HFF-Myc (cell line): ENCODE data around the gene KCNIP1.
"Not testable (repeated sequence)": the region's sequence is repeated elsewhere in the genome, so short reads cannot be mapped to it uniquely, and the experiment has no call there.

ENCODE experiments used
- DNase-seq: peaks from one replicate; pipeline ENCODE4 v3.0.0-alpha.2; 2011; ENCODE audit warnings: low read depth; ENCODE audit errors: extremely low read depth
- H3K4me3 ChIP-seq: replicated peaks from 2 replicates; pipeline ENCODE4 v1.5.1; 2011; ENCODE audit warnings: low read depth, mild to moderate bottlenecking, control low read depth, low read length
- CTCF ChIP-seq: IDR thresholded peaks from 2 replicates; pipeline ENCODE4 v1.5.1; 2012; ENCODE audit warnings: mild to moderate bottlenecking, low read depth, low read length, control low read depth; ENCODE audit errors: missing control alignments

The KCNIP1 gene

DNA sequence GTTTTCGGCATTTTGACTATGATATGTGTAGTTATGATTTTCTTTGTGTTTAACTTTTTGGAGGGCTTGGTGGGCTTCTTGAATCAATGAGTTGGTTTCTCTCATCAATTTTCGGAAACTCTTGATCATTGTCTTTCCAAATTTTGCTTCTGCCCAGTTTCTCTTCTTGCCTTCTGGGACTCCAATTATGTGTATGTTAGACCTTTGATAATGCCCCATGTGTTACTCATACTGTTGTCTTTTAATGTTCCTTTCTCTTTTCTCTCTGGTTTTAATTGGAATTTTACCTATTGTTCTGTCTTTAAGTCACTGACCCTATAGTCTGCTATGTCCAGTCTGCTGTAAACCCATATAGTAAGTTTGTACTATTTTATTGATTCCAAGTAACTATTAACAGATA lies 41.5 kb downstream of the KCNIP1 start:
- DNase-seq: no peak
- TF ChIP-seq CTCF: no peak
- H3K4me3 ChIP-seq: no peak overlapping the region

- DNase-seq: no peak
- no peak for TF ChIP-seq CTCF
- no peak overlapping the region for H3K4me3 ChIP-seq
Observed at GRCh38 chr5:170545811-170546210, 42.0 kb downstream of the KCNIP1 start.

- DNase-seq: no peak
- no peak overlapping the region for H3K4me3 ChIP-seq
- TF ChIP-seq CTCF: no peak
Observed at GRCh38 chr5:170546282-170546681, 42.5 kb downstream of the KCNIP1 start.

DNA sequence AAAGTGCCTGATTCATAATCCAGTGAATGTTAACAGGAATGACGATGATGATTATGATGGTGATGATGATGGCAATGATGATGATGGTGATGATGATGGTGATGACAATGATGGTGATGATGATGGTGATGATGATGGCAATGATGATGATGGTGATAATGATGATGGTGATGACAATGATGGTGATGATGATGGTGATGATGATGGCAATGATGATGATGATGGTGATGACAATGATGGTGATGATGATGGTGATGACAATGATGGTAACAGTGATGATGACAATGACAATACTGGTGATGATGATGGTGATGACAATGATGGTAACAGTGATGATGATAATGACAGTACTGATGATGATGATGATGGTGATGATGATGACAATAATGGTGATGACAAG lies 46.6 kb downstream of the KCNIP1 start:
- DNase-seq: not testable (repeated sequence)

DNA sequence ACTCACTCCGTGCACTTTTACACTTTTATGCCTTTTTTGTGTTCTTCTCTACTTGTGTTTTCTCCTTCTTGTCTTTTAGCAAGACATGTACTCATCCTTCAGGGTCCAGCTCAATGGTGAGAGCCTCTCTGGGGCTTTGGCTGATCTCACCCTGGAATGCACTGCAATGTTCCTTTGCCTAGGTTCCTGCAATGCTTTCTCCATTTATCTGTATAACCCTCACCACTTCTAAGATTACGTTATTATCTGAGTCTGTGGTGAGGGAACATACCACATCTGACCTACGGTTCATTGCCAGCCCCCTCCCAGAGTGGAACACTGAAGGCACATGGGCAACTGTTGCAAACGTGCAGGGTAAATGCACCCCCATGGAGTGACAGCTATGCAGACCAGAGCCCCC lies 47.3 kb downstream of the KCNIP1 start:
- no peak for TF ChIP-seq CTCF
- no peak overlapping the region for H3K4me3 ChIP-seq
- DNase-seq: no peak

More for the DNA sequence above, 46.6 kb downstream of the KCNIP1 start:
- not testable (repeated sequence) for H3K4me3 ChIP-seq

DNA sequence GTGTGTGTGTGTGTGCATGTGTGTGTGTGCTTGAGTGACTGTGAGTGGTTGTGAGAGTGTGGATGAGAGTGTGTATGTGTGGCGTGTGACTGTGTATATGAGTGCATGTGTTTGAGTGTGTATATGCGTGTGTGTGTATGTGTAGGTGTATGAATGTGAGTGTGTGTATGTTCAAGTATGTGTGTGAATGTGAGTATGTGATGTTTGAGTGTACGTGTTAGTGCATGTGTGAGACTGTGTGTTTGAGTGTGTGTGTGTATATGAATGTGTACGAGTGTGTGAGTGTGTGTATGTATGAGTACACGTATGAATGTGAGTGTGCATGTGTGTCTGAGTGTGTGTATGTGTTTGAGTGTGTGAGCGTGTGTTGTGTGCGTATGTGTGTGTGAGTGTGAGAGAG lies 47.8 kb downstream of the KCNIP1 start:
- DNase-seq: no peak
- TF ChIP-seq CTCF: no peak
- H3K4me3 ChIP-seq: no peak overlapping the region

DNA sequence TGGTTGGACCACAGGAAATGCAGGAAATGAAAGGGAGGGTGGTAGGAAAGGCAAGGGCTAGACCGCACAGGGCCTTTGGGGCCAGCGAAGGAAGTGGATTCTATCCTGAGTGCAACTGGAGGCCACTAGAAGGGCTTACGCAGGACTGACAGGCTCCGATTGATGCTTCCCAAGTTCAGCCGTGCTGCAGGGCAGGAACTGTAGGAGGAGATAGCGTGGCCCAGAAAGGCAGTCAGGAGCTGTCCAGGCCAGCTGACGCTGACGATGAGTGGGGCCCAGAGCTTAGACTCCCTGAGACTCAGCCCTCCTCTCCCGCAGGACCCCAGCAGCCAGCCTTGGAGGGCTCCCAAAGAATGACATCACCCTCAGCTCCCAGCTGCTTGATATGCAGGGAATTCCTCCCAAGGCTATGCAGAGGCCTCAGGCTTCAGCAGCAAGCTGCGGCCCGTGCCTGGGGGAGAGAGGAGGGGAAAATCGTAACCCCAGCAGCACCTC lies 48.8 kb downstream of the KCNIP1 start:
- H3K4me3 ChIP-seq: no peak overlapping the region
- TF ChIP-seq CTCF: no peak
- DNase-seq: peak; percentile 5

DNA sequence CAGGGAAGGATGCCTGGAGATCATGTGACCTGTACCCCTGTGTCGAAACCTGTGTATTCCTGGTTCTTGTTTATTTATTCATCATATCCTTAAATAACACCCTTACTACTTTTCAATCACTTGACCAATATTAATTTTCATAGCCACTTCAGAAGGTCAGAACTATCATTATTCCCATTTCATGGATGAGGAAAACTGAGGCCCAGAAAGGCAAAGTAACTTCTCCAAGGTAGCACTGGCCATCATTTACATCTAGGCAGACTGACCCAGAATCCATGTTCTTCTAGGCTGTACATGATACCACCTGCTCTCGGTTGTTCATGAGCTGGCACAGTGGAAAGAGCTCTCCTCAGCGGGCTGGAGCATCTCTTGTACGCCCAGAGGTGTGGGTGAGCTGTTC lies 49.4 kb downstream of the KCNIP1 start:
- no peak for DNase-seq
- no peak overlapping the region for H3K4me3 ChIP-seq
- TF ChIP-seq CTCF: no peak
